Left kidney (tissue), 2 donors: ENCODE results near the gene TRMT2A. TPM values are rescaled to one million over a fixed set of nuclear protein-coding genes. Genes with fewer than 3 reads are reported as not detected.

ENCODE experiments used
- DNase-seq: peaks from one replicate; pipeline ENCODE4 v3.0.0-alpha.2; 2013
- polyA plus RNA-seq: library from polyadenylated mRNA; unstranded; fragments of 120-200 nt; gene quantifications from one replicate; pipeline ENCODE4 v1.2.1, GENCODE V29; 2013; ENCODE audit not compliant: insufficient read length

TRMT2A gene
- polyA plus RNA-seq, 1 donor = 46.0 TPM

- DNase-seq = no peak
These were observed 32.5 kb upstream of the TRMT2A start for GRCh38 chr22:20149257-20150250.

GRCh38 chr22:20148414-20148813, 31.4 kb upstream of the TRMT2A start:
- DNase-seq = no peak

- no peak for DNase-seq
These were observed 30.4 kb upstream of the TRMT2A start for GRCh38 chr22:20147237-20147988.

- DNase-seq = no peak
These were observed 29.8 kb upstream of the TRMT2A start for GRCh38 chr22:20146777-20147176.

GRCh38 chr22:20145832-20146223, 28.8 kb upstream of the TRMT2A start:
- no peak for DNase-seq

GRCh38 chr22:20145206-20145831, 28.3 kb upstream of the TRMT2A start:
- DNase-seq = no peak

GRCh38 chr22:20143883-20144665, 27.0 kb upstream of the TRMT2A start:
- no peak for DNase-seq

- DNase-seq = no peak
These were observed 25.9 kb upstream of the TRMT2A start for GRCh38 chr22:20142711-20143621.

GRCh38 chr22:20141186-20142077, 24.4 kb upstream of the TRMT2A start:
- DNase-seq = no peak

GRCh38 chr22:20140521-20140964, 23.5 kb upstream of the TRMT2A start:
- DNase-seq = no peak

GRCh38 chr22:20140107-20140445, 23.1 kb upstream of the TRMT2A start:
- no peak for DNase-seq

GRCh38 chr22:20139391-20140106, 22.5 kb upstream of the TRMT2A start:
- DNase-seq = no peak

- DNase-seq = no peak
These were observed 21.8 kb upstream of the TRMT2A start for GRCh38 chr22:20138868-20139267.

- DNase-seq = no peak
These were observed 21.4 kb upstream of the TRMT2A start for GRCh38 chr22:20138417-20138738.

GRCh38 chr22:20137671-20138416, 20.8 kb upstream of the TRMT2A start:
- no peak for DNase-seq

- no peak for DNase-seq
These were observed 20.1 kb upstream of the TRMT2A start for GRCh38 chr22:20137113-20137512.

GRCh38 chr22:20136603-20136873, 19.5 kb upstream of the TRMT2A start:
- DNase-seq = no peak

GRCh38 chr22:20135806-20136602, 19.0 kb upstream of the TRMT2A start:
- DNase-seq = no peak
